Measurements from ENCODE around the gene CCDC88A.
"Not testable (repeated sequence)": the region's sequence is repeated elsewhere in the genome, so short reads cannot be mapped to it uniquely, and the experiment has no call there.

CCDC88A gene

GRCh38 chr2:55384786-55385185 lies 34.9 kb downstream of the CCDC88A start:
- DNase-seq (ENCODE audit: low read depth in 2 of 2), result no peak

GRCh38 chr2:55371376-55371775 lies 48.3 kb downstream of the CCDC88A start:
- DNase-seq (ENCODE audit: low read depth in 2 of 2), result no peak

GRCh38 chr2:55370208-55370607 lies 49.4 kb downstream of the CCDC88A start:
- no peak for DNase-seq (ENCODE audit: low read depth in 2 of 2)

- no peak for DNase-seq (ENCODE audit: low read depth in 2 of 2)
Observed at GRCh38 chr2:55365303-55365702, 54.4 kb downstream of the CCDC88A start.

DNA sequence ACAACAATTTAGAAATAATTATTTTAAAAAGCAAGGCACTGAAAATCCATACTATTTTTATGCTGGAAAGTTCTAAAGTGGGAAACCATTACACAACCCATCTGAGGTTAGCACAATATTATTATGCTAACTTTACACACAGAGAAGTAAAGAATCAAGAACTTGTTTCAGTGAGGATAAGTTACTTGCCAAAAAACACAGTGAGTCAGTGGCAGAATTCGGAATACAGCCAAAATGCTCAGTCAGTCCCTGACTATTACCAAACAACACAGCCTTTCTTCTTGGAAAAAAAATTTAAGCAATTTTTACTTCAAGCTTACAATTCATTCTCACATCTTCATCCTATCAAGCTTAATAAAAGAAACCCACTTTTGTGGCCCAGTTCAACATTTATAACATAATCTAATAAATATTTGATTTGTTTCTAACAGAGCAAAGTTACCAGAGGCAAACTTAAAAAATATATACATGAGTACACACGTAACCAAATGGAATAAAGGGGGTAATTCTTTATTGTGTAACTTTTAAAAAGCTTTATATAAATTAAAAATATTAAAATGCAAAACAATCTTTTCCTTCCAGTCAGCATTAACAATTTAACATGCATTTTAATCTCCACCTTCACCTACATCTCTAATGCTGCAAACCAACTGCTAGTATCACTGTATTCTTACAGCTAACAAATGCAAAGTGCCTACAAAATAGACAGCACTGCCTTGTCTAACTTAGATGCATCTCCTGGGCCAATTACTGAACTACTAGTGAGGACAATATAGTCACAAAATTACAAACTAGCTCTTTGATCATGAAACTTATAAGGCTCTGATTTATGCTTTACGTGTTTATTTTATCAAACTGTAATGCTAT lies 55.2 kb downstream of the CCDC88A start:
- DNase-seq (ENCODE audit: low read depth in 2 of 2), result no peak

GRCh38 chr2:55363636-55364035 lies 56.0 kb downstream of the CCDC88A start:
- DNase-seq (ENCODE audit: low read depth in 2 of 2), result no peak

GRCh38 chr2:55361465-55362189 lies 58.0 kb downstream of the CCDC88A start:
- no peak for DNase-seq (ENCODE audit: low read depth in 2 of 2)

DNA sequence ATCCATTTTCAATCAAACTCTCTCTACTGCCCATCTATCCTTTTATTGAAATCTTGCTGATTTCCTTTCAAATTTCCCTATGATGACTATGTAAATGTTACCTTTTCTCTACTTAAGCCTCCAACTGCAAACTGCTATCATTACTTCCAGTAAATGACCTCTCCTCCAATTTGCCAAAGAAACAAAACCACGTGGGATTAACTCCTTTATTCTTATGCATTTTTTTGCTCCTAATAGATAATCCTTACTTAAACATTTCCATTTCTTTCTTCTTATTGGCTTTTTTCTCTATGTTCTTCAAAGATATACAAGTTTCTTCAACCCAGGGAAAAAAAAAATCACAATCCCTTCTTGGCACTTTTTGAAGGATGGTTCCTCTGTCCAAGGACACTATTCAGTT lies 61.2 kb downstream of the CCDC88A start:
- no peak for DNase-seq (ENCODE audit: low read depth in 2 of 2)

GRCh38 chr2:55357927-55358326 lies 61.7 kb downstream of the CCDC88A start:
- no peak for DNase-seq (ENCODE audit: low read depth in 2 of 2)

GRCh38 chr2:55357164-55357563 lies 62.5 kb downstream of the CCDC88A start:
- no peak for DNase-seq (ENCODE audit: low read depth in 2 of 2)

DNA sequence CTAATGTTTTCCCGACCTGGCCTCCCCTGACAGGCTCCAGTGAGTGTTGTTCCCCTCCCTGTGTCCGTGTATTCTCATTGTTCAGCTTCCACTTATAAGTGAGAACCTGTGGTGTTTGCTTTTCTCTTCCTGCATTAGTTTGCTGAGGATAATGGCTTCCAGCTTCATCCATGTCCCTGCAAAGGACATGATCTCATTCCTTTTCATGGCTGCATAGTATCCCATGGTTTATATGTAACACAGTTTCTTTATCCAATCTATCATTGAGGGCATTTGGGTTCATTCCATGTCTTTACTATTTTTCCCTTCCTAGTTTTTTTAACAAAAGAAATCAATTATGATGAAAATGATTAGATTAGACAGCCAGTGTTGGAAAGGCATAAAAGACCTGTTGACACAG lies 63.5 kb downstream of the CCDC88A start:
- not testable (repeated sequence) for DNase-seq (ENCODE audit: low read depth in 2 of 2)

DNA sequence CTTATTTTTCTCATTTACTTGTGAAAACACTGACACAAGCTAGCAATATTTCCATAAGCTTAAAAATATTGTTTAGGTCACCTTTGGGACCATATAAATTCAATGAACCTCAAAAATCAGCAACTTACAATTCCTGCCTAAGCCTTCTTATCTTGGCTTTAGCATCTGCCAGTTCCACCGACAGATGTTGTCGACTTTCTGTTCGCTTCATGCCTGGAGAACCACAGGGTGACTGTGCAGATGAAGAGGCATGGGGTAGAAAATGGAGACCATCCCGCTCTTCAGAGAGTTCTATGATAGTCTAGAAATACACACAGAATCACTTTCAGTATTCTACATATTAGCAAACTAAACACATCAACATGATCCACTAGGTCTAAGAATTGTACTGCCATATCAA lies 64.2 kb downstream of the CCDC88A start:
- DNase-seq (ENCODE audit: low read depth in 2 of 2), result no peak

DNA sequence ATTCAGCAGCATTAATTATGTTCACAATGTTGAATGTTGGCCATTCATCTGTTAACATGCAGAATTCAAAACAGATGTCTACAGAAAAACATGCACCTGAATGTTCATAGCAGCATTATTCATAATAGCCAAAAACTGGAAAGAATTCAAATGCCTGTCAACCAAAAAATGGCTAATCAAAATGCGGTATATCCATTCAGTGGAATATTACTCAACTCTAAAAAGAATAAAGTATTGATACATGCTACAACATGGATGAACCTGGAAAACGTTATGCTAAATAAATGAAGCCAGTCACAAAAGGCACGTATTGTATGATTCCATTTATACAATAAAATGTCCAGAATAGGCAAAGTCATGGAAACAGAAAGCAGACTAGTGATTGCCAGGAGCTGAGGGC lies 68.0 kb downstream of the CCDC88A start:
- no peak for DNase-seq (ENCODE audit: low read depth in 2 of 2)

DNA sequence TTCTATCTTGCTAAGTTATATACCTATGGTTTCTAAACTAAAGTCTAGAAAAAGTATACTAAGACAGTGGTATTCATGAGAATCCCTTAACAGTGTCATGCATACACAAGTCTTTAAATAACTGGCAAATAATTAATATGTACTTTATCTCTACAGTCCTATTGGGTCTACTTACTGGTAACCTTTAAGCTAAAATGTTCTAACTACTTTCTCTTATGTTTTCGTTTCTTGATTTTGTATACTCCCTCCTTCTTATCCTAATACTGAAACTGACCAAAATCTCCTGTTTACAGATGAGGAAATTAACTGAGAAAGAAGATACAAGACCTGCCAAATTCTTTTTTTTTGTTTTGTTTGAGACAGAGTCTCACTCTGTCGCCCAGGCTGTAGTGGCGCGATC lies 74.6 kb downstream of the CCDC88A start:
- DNase-seq (ENCODE audit: low read depth in 2 of 2), result no peak

DNA sequence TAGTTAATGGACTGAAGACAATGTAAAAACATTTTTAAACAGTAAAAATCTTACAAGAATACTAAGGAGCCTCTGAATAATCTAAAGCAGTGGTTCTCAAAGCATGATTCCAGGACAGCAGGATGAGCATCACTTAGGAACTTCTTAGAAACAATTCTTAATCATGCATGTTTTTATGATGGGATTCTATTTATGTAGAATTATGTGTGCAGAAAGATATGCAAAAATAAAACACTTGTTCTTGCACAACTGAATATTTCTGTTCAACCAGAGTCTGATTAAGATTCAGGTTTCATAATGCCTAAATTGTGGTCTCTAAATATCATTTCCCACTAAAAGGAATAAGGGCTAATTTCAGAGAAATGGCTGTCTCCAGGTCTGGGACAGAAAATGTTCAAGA lies 81.4 kb downstream of the CCDC88A start:
- no peak for DNase-seq (ENCODE audit: low read depth in 2 of 2)

DNA sequence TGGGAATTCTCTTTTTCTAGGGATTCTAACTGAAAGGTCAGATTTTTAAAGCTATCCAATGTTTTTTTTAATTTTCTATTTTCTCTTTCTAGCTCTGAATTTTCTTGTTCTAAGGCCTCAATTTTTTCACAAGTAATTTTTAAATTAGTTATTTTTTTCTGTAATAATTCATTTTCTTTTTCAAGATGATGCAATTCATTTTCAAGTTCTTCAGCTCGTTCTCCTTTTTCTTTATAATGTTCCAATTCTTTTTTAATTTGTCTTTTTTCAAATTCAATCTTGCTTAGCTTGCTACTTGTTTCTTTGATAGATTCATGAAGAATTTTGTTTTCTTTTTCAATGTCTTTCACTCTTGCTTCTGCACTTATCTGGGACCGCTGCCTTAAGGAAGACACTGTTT lies 84.9 kb downstream of the CCDC88A start:
- DNase-seq (ENCODE audit: low read depth in 2 of 2), result no peak

- no peak for DNase-seq (ENCODE audit: low read depth in 2 of 2)
Observed at GRCh38 chr2:55330541-55331297, 88.9 kb downstream of the CCDC88A start.

GRCh38 chr2:55327470-55328230 lies 92.0 kb downstream of the CCDC88A start:
- DNase-seq (ENCODE audit: low read depth in 2 of 2), result no peak

DNA sequence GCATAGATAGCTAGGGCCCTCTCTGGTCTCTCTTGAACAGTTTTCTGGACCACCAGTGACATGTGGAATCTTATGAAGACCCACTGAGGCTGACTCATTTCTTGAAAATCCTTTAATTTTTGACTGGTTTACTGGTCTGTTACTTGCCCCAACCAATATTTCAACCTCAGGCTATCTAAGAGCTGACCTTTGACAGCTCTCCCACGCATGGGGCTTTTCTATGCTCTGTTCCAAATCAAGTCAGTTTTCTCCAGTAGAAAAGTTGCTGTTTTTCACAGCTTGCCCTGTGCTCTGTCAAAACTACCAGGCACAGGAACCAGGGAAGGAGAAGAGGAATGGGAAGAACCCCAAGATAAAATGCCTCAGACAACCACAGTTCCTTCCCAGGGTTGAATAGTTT lies 104.7 kb downstream of the CCDC88A start:
- no peak for DNase-seq (ENCODE audit: low read depth in 2 of 2)

GRCh38 chr2:55311444-55311870 lies 108.2 kb downstream of the CCDC88A start:
- no peak for DNase-seq (ENCODE audit: low read depth in 2 of 2)

DNA sequence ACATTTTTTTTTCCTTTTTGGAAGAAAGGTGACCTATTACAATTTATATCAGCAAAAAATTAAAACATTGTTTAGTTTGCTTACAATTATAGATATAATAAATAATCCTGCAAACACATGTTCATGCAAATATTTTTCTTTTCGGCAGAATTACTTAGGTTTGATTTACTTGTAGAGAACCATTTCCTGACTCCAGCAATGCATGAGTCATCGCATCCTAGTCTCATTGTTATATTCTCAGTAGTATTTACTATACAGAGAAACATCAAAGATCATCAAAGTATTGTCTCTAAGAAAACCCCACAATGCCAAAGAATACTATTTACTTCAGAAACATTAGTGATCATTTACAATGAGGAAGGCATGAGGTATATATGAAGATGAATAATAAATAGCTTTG lies 110.2 kb downstream of the CCDC88A start:
- no peak for DNase-seq (ENCODE audit: low read depth in 2 of 2)

GRCh38 chr2:55302241-55302640 lies 117.4 kb downstream of the CCDC88A start:
- DNase-seq (ENCODE audit: low read depth in 2 of 2), result no peak

Measured in activated CD8-positive, alpha-beta memory T cell treated with anti-CD3 and anti-CD28 coated beads for 4 hours (primary cell).